ENCODE results near the gene KRT36.
A peak's percentile ranks its signal among the peaks of the same experiment; 100 is the strongest.

The KRT36 gene

DNA sequence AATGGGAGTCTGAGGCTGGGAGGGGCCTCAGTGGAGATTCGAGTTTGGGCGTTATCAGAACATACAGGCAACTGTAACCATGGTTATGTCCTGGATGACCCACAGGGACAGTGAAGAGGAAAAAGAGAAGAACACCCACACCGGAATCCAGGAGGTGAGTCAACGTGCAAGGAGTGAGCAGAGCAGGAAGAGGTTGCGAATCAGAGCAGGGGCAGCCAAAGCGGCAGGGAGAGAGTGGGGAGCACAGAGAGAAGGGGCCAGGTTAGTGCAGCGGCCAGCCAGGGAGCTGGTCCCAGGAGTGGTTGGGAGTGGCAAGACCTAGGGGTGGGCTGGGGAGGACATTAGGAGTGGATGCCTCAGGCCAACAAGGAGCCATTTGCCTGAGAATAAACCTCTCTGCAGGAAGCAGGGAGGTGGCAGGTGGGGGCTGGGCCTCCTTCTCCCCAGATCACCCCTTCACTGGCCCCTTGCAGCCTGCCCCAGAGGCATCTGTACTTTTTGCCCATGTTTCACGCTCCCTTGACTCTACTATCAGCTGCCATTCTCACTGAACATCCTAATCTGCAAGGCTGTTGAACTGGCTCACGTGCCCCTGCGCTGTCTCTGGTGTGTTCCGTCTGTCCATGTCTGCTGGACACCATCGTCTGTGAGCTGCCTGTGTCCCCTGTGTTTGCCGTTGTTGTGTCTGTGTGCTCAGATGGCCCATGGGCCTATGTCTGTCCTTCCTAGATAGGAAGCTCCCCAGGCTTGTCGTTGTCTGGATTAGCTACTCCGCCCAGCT is 10.6 kb upstream of the KRT36 start:
- DNase-seq (ENCODE audit: low read depth) = no peak

DNA sequence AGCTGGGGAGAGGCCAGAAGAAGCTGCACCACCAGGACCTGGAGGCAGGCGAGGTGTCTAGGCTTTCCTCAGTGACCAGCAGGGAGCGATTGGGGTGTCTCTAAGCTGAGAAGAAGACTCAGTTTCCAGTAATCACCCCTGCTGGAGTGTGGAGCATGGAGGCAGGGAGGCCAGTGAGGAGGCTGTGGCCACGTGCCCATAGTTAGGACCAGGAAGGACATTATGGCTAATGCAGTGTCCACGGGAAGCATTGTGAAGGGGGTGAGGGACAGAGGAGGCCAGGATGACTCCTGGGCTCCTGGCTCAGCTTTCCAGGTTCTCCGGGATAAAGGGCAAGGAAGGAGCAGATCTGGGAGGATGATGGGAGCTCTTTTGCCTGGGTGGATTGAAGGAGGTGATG is 10.0 kb upstream of the KRT36 start:
- no peak for DNase-seq (ENCODE audit: low read depth)

DNA sequence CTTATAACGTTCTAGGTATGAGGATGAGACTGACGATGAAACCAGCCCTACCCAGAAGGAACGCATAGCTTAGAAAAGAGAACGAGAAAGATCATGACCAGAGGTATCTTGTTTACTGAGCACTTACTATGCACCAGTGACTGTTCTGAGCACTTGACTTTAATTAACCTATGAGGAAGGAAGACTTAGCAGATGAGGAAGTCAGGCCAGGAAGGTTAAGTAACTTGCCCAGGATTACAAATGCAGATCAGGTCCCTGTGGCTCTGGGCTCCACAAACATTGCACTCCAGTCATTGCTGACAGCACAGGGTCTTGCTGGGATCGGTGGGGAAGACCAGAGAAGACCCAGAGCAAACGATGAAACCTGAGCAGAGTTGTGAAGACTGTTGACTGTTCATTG is 8.6 kb upstream of the KRT36 start:
- DNase-seq (ENCODE audit: low read depth) = no peak

DNA sequence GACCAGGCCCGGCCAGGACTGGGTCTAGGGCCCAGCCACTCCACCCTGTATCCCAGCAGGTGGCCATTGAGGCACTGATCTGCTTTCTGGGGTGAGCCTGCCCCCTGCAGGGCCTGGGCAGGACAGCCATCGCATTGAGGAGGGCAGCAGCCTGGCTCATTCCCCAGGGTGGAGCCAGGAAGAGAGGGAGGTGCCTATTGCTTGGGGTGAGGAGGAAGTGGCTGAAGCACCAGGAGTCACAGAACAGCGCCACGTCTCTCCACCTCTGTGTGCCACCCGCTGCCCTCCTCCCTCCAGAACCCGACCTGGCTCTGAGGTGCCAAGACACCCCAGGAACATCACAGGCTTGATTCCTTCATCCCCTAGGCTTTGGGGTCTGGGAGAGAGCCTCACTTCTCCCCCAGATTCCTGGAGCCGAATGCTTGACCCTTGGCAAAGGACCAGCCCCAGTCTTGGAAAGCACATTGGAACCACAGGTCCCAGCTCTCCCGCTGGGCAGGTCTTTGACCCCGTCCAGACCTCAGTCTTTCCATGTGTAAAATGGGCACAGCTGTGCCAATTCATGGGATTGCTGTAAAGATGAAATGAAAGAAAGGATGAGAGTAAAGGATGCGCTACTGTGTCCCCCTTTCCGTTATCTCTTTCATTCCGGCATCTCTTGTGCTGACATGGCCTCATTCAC is 7.2 kb upstream of the KRT36 start:
- peak; percentile 57 for DNase-seq (ENCODE audit: low read depth)

DNA sequence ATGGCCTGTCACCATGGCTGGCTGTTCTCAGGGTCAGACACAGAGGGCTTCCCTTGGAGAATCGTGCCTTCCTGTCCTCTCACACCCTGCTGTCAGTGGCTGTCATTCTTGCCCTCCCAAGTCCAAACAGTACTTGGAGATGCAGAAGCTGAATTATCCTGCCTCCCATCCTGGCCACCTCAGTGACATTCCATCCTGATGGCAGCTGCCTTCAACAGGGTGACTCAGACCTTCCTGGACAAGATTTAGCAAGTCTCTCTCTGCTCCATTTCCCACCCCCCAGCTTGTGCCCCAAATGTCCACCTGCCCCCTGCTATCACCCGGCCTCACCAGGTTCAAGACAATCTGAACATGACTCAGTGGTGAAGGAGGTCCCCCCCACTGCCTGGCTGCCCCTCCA is 4.8 kb upstream of the KRT36 start:
- DNase-seq (ENCODE audit: low read depth) = no peak

DNA sequence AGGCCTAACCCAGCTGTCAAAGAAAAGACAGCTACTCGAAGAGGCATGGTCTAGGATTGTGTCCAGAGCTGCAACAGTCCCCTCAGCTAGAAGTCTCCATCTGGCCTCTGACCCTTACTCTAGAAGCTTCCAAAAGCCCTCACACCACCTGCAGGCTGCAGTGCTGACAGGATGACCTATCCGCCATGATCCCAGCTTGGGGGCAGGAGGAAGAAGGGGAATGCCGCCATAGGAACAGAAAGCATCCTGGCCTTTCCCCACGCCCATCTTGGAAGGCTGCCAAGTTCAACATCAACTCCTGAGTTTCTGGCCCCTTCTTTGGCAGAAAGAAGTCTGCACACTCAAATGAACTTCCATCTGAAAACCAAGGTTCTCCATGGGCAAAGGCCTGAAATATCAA is 3.1 kb upstream of the KRT36 start:
- DNase-seq (ENCODE audit: low read depth) = peak; percentile 32

DNA sequence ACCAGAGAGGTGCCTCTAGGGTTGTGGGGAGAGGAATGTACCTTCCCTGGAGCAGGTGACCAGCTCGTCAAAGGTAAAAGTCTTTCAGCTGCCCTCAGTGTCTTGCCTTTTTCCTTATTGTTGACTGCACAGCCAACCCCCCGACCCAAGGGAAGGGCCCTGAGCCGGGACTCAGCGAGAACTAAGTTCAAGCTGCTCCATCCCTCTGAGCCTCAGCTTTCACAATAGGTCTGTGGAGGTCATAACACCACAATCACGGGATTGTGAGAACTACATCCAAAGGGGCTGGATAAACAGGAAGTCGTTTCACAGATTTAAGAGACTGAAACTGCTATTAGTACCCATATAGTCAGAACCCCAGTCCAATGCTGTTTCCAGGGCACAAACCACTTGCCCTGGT is 2.6 kb upstream of the KRT36 start:
- DNase-seq (ENCODE audit: low read depth) = no peak

DNA sequence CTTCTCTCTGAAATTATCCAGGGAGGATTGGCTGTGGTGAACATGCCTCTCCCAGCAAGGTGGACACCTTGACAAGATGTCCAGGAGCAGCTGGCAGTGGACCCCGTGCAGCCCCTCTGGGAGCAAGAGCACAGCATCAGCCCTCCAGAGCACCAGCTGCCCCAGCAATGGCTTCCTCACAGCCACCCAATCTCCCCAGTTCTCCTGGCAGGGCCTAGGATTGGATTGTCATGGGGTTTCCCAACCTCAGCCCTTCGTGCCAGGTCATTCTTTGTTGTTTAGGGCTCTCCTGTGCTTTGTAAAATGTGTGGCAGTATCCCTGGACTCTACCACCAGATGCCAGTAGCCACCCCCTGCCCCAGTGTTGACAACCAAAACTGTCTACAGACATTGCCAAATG is 1.8 kb upstream of the KRT36 start:
- DNase-seq (ENCODE audit: low read depth) = no peak

DNA sequence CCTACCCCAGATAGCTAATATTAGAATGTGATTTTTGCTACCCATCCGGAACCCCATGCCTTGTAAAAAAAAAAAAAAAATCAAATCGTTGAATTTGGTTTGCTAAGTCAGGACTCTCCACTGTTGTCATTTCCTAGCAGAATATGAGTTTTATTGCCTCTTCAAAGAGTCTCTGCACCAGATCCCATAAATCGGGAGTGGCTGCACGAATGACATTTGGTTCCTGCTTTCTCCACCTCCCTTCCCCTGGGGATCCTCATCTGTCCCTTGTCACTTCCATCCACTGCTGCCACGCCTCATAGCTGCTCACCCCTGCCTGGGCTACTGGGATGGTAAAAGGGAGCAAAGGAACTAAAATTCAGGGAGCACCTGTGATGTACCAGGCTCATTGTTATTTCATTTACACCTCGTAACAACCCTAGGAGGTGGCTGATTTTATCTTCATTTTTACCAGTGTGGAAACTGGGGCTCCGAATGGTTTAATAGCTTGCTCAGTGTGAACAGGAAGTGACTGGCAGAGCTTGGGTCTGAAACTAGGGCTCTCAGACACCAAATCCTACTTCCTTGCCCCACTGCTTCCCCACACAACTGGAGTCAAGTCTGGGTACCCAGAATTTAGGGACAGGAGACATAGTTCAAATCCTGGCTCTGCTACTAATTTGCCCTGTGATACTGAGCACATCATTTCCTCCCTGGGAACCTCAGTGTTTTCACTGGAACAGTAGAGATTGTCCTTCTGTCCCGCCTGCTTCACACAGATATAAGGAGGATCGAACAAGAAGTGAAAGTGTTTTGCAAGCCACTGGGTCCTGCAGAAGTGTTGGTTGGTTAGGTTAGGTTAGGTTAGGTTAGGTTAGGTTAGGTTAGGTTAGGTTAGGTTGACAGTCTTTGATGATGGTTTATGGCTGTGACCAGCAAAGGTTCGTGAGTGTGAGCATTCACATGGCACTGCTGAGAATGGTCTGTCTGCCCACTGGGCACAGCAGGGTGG is 585 bp upstream of the KRT36 start:
- DNase-seq (ENCODE audit: low read depth) = no peak

DNA sequence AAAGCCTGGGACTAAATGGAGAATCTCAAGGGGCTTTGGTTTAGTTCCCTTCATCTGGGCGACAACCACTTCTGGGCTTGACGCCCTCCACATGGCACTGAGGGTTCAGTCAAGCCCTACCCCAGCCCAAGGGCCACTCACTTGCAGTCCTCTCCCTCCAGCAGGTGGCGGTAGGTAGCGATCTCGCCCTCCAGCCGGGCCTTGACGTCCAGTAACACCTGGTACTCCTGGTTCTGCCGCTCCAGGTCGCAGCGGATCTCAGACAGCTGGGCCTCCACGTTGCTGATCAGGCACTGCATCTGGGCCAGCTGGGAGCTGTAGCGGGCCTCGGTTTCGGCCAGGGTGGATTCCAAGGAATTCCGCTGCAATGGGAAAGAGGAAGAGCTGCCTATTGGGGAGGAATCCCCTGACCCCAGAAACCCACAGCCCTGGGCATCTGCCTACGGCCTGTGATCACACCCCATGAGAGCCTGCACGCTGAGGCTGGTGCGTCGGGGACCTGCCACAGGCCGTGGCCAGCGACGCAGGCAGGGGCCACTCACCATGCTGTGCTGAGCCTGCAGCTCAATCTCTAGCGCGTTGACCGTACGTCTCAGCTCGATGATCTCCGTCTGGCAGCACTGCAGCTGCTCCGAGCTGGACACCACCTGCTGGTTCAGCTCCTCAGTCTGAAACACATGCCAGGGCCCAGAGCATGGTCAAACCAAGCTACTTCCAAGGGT is 2.7 kb downstream of the KRT36 start:
- no peak for DNase-seq (ENCODE audit: low read depth)

DNA sequence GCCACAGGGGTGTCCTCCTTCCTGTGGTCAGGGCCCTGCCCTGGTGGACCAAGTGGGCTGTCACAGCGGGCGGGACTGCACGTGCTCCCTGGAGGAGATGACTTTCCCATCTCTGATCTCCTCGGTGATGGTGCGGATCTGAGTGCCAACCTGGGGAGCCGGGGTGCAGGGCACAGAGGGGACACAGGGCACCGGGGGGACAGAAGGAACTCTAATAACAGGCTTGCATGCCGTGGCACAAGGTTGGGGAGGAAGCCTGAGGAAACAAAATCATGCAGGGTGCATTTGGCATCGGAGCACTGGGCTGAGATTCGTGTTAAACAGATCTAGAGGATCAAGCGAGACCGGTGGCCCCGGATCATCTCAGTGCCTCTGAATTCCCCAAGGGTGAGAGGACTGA is 3.4 kb downstream of the KRT36 start:
- DNase-seq (ENCODE audit: low read depth) = no peak

DNA sequence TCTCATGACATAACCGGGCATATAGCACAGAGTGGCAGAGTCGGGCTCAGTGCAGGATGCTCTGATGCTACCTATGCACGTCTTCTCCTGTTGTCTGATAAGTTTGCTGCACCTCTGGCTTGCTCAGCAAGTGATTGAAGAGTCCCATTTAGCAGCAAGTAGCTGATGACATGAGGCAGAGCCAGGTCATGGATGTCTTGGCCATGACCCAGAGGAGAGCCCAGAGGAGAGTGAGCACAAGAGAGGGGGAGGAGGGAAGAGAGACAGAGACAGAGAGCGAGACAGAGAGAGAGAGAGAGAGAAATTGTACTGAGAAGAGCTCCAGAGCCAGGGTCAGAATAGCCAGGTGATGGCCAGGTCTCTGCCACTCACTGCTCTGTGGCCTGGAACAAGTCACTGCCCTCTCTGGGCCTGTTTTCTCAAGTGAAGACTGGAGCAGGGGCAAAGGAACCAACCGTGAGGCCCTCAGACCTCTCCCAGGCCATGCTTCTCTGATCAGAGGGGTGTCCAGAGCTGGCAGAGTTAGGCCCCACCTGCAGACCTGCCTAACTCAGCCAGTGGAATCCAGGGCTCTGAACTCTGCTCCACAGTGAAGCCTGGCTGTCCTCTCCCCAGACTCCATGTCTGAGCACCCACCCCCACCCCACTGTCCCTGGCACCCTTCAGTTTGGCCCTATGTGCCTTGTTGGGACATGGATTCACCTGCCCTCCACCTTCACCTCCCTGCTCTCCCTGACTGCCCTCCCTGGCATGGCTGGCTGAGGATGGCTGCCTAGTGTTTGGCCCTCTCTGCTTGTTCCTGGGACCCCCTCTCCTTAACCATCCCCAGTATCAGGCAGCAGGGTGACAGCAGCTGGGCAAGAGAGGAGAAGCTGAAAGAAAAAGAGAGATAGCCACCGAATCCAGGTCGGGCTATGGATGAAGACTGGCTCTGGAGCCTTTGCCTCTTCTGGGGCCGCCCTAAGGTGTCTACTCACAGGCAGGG is 4.5 kb downstream of the KRT36 start:
- DNase-seq (ENCODE audit: low read depth) = no peak

DNA sequence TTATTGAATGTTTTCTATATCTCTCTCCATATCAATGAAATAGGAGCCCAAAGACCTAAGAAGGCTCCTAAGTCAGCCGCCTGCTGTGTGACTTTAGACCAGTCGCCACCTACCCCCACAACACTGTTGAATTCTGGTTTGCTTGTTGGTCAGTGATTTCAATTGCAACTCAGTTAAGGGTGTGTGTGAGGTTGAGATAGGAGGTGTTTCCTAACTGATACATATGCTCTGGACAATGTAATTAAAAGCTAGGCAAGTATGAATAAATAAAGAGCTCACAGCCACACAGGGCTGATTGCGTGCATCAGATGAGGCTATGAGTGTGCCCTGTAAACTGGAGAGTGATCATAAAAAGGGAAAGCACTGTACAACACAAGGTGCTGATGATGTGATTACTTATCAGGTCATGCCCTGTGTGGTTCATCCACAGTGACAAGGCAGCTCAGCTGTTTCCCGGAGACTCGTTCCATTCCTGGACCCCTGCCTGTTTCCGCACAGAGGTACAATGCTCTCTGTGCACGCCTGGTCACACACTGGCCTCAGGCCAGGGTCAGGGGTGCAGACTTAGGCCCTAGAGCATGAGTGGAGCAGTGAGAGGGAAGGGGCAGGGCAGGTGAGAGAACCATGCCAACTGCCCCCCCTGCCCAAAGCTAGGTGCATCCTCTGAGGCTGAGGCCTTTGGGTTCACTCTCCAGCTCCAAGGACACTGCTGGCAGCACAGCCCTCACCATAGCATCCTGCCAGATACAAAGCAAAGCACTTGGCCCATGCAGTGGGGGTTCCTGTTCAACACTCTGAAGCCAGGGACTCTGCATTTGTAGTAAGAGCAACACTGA is 5.5 kb downstream of the KRT36 start:
- no peak for DNase-seq (ENCODE audit: low read depth)

DNA sequence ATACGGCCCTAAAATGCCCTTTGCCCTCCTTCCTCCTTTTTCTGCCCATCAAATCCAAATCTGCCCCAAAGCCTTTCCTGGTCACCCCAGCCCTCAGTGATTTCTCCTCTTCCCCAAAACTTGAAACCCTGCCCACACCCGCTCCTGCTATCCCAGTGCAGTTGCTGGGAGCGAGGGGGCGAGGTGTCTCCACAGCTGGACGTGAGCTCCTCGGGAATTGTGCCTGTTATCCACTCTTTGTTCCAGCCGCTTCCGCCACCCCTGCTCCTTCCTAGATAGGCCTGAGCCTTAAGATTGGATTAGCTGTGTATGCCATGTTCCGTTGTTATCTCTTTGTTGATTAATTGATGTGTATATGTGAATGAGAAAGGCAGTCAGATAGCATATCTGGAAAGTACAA is 6.2 kb downstream of the KRT36 start:
- no peak for DNase-seq (ENCODE audit: low read depth)

DNA sequence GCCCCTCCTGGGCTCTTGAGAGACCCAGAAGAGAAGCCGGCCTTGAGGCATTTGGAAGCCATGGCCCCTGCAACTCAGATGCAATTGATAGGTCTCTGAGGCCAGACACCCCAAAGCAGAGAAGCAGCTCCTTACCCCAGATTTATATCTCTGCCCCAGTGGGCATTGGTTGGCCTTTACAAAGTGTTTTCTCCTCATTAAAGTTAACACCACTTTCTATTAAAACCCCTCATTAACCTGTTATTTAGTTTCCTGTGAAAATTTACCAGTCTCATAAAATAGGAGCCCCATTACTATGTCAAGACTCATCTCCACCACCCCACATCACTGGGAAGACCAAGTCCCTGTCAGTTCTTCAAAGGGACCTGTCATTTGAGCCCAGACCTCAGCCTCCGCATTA is 8.7 kb downstream of the KRT36 start, which contains the start of gene KRT35:
KRT35 (minus strand) TSS at position 116 of the 400 bp plus-strand sequence; CDS start at position 62, 54 bp downstream.
- DNase-seq (ENCODE audit: low read depth) = no peak

DNA sequence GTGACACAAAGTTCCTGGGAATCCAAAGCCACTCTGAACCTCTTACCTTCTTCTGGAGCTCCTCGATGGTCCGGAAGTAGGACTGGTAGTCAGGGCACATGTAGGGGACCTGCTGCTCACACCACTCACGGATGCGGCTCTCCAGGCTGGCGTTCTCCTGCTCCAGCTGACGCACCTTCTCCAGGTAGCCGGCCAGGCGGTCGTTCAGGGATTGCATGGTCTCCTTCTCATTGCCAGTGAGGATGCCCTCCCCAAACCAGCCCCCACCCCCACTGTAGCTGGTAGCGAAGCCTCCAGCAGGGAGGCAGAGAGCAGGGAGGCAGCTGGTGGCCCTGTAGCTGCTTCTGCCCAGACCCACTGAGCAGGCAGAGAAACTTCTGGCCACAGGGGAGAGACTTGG is 9.1 kb downstream of the KRT36 start:
- no peak for DNase-seq (ENCODE audit: low read depth)

DNA sequence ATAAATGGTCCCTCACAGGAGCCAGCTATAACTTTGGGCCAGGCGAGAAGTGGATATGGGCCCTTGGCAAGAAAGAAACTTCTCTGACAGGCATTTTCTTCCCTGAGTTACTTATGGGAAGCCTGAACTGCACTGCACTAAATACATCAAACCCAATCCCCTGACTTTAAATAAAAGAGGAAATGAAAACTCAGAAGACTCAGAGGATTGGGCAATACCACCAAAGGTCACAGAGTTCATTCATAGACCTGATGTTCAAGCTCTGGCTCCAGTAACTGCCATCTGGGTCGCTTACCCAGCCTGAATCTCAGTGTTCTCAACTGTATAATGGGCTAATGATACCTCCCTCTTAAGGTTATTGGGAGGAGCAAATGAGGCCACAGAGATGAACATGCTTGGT is 9.6 kb downstream of the KRT36 start:
- no peak for DNase-seq (ENCODE audit: low read depth)

DNA sequence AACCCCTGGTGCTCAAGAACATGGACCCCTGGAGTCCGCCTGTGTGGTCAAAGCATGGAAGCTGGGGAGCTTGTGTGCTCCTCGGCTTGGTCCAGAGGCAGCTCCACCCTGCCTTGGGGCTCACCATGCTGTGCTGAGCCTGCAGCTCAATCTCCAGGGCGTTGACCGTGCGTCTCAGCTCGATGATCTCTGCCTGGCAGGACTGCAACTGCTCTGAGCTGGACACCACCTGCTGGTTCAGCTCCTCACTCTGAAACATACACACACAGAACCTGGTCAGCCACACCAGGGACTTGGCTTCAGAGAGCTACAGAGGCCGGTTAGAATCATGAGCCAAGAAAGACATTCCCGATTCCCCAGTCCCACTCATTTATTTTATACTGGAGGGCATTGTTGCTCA is 11.5 kb downstream of the KRT36 start:
- DNase-seq (ENCODE audit: low read depth) = no peak
